HEK293 (cell line): ENCODE data around the gene INSRR.

Experiments used
- BCL11A ChIP-seq: fragments of 450-650 bp; formaldehyde crosslinking; IDR thresholded peaks from 2 replicates; pipeline ENCODE4 v1.5.1; 2016; ENCODE audit warnings: low read depth, missing biosample characterization, missing genetic modification characterization
- PBX3 ChIP-seq: sonication (generic); formaldehyde crosslinking; IDR thresholded peaks from 2 replicates; pipeline ENCODE4 v1.8.1; 2022; ENCODE audit warnings: mild to moderate bottlenecking, moderate library complexity, missing genetic modification reagents
- SETDB1 ChIP-seq: IDR thresholded peaks from one replicate; pipeline ENCODE4 v1.6.1; 2017; ENCODE audit warnings: mild to moderate bottlenecking, low read length, moderate library complexity, mixed read lengths; ENCODE audit not compliant: insufficient read length
- ZFP41 ChIP-seq: fragments of 450-650 bp; formaldehyde crosslinking; IDR thresholded peaks from 2 replicates; pipeline ENCODE4 v1.5.1; 2016; ENCODE audit warnings: missing biosample characterization, missing genetic modification characterization, borderline replicate concordance
- ZNF10 ChIP-seq: fragments of 450-650 bp; formaldehyde crosslinking; IDR thresholded peaks from 2 replicates; pipeline ENCODE4 v1.5.1; 2017; ENCODE audit warnings: missing biosample characterization, missing genetic modification characterization

DNA sequence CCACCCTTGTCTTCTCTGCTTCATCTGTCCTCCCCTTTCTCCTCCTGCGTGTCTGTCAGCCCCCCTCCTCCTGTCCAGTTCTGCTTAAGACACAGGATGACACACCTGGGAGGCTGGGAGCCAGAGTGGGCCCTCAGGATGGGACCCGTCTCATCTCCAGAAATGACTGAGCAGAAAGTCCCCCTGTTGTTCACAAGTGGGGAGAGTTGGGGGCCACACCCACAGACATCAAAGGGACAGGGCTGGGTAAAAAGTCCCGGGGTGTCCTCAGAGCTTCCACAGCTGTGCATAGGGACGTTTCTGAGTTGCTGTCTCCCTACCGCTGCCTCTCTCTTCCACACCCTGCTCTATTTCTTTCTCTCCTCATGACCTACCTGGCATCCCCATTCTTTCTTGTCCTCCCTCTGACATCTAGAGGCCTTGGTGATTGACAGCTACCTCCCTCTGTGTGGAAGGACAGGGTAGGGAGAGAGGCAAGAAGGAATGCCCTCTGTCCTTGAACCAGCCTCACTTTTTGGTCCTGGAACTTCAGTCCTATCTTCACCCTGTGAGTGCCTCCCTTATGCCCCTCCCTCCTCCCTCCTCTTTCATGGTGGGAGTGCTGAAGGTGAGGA is 22.8 kb downstream of the INSRR start:
- TF ChIP-seq ZNF10 (no peak), BCL11A (tag by site-specific recombination) (no peak), SETDB1 (no peak), ZFP41 (tag by site-specific recombination) (no peak), PBX3 (CRISPR knock-in tag) (no peak)
